ENCODE measurements around the gene STAT5A. TPM values are rescaled to one million over a fixed set of nuclear protein-coding genes. Genes with fewer than 3 reads are reported as not detected.
"Not testable (repeated sequence)": the region's sequence is repeated elsewhere in the genome, so short reads cannot be mapped to it uniquely, and the experiment has no call there.

Gene STAT5A
- total RNA-seq, 1 donor: 35.5 TPM

- no peak overlapping the region for H2AFZ ChIP-seq (ENCODE audit: low read length)
- DNase-seq (ENCODE audit: insufficient read length, low spot score, missing footprints): no peak
- H4K20me1 ChIP-seq (ENCODE audit: insufficient read depth, low read length): peaks cover 20% of the 10 kb centered on the region
- no peak overlapping the region for H3K27ac ChIP-seq (ENCODE audit: low read depth, low read length)
- peaks cover 4% of the 10 kb centered on the region for H3K79me2 ChIP-seq (ENCODE audit: insufficient read depth, low read length)
- H3K4me3 ChIP-seq (ENCODE audit: insufficient read depth, low read length): no peak overlapping the region
- no peaks in the 10 kb centered on the region for H3K9me3 ChIP-seq (ENCODE audit: low read depth, low read length)
- H3K36me3 ChIP-seq (ENCODE audit: insufficient read depth, low read length): peaks cover 72% of the 10 kb centered on the region
- no peaks in the 10 kb centered on the region for H3K27me3 ChIP-seq (ENCODE audit: insufficient read depth, low read length)
- no peak overlapping the region for H3K4me2 ChIP-seq (ENCODE audit: insufficient read depth, low read length)
- peaks cover 17% of the 10 kb centered on the region for H3K4me1 ChIP-seq (ENCODE audit: insufficient read depth, low read length)
- TF ChIP-seq, protein P1, sequence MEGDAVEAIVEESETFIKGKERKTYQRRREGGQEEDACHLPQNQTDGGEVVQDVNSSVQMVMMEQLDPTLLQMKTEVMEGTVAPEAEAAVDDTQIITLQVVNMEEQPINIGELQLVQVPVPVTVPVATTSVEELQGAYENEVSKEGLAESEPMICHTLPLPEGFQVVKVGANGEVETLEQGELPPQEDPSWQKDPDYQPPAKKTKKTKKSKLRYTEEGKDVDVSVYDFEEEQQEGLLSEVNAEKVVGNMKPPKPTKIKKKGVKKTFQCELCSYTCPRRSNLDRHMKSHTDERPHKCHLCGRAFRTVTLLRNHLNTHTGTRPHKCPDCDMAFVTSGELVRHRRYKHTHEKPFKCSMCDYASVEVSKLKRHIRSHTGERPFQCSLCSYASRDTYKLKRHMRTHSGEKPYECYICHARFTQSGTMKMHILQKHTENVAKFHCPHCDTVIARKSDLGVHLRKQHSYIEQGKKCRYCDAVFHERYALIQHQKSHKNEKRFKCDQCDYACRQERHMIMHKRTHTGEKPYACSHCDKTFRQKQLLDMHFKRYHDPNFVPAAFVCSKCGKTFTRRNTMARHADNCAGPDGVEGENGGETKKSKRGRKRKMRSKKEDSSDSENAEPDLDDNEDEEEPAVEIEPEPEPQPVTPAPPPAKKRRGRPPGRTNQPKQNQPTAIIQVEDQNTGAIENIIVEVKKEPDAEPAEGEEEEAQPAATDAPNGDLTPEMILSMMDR (IDR thresholded peaks at IDR 0.05; ENCODE audit: extremely low read depth, low read depth, low read length): no peak
Observed at GRCh38 chr17:42315402-42316156, 27.3 kb downstream of the STAT5A start.

DNA sequence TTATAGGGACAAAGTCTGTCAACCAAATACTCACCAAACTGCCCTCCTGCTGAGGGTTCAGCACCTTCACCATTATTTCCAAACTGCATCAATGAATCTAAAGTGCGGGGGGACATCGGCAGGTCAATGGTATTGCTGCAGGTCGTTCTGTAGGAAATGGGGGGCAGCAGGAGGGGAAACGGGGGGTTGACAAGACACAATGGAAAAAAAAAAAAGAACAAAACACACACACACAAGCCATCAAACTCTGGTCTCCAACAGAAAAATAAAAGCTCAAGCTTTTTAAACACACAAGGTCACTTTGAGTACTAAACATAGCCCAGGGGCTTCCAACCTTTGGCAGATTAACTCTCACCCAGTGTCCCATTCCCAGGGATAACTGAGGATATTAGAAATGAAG lies 28.5 kb downstream of the STAT5A start:
- no peak overlapping the region for H3K4me3 ChIP-seq (ENCODE audit: insufficient read depth, low read length)
- DNase-seq (ENCODE audit: insufficient read length, low spot score, missing footprints): no peak
- peaks cover 7% of the 10 kb centered on the region for H3K79me2 ChIP-seq (ENCODE audit: insufficient read depth, low read length)
- no peak overlapping the region for H3K27ac ChIP-seq (ENCODE audit: low read depth, low read length)
- no peaks in the 10 kb centered on the region for H3K27me3 ChIP-seq (ENCODE audit: insufficient read depth, low read length)
- peaks cover 14% of the 10 kb centered on the region for H3K4me1 ChIP-seq (ENCODE audit: insufficient read depth, low read length)
- no peak overlapping the region for H2AFZ ChIP-seq (ENCODE audit: low read length)
- no peaks in the 10 kb centered on the region for H3K9me3 ChIP-seq (ENCODE audit: low read depth, low read length)
- TF ChIP-seq, protein P1 (IDR thresholded peaks at IDR 0.05; ENCODE audit: extremely low read depth, low read depth, low read length): no peak
- H3K36me3 ChIP-seq (ENCODE audit: insufficient read depth, low read length): peaks cover 78% of the 10 kb centered on the region
- no peak overlapping the region for H3K4me2 ChIP-seq (ENCODE audit: insufficient read depth, low read length)
- H4K20me1 ChIP-seq (ENCODE audit: insufficient read depth, low read length): peaks cover 20% of the 10 kb centered on the region

DNA sequence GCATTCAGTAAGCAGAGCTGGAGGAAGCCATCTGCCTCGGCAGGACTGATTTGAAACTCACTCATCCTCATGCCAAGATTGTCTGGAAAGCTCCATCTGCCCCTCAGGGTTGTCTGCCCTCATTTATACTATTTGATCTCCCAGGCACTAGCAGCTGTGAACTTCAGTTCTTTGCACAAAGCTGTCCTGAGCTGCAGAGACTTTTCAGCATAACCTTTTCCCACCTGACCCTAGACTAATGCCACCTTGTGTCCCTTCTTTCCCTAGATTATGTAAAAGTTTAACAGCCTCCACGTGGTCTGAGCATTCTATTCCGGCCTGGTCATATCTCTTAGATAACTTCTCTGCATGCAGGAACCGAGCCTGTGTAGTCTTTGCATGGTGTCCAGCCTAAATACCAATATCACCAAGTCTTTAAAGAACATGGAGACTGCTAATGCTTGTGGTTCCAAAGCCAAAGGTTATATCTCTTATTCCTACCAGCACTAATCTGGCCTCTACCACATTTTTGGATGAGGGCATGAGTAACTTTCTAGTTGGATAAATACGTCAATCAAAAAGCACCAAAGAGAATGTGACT lies 29.1 kb downstream of the STAT5A start:
- H3K79me2 ChIP-seq (ENCODE audit: insufficient read depth, low read length): peaks cover 10% of the 10 kb centered on the region
- H3K27me3 ChIP-seq (ENCODE audit: insufficient read depth, low read length): no peaks in the 10 kb centered on the region
- no peak overlapping the region for H3K27ac ChIP-seq (ENCODE audit: low read depth, low read length)
- peaks cover 84% of the 10 kb centered on the region for H3K36me3 ChIP-seq (ENCODE audit: insufficient read depth, low read length)
- peaks cover 12% of the 10 kb centered on the region for H3K4me1 ChIP-seq (ENCODE audit: insufficient read depth, low read length)
- TF ChIP-seq, protein P1 (IDR thresholded peaks at IDR 0.05; ENCODE audit: extremely low read depth, low read depth, low read length): no peak
- no peaks in the 10 kb centered on the region for H3K9me3 ChIP-seq (ENCODE audit: low read depth, low read length)
- DNase-seq (ENCODE audit: insufficient read length, low spot score, missing footprints): peak; percentile 4
- H3K4me3 ChIP-seq (ENCODE audit: insufficient read depth, low read length): no peak overlapping the region
- H2AFZ ChIP-seq (ENCODE audit: low read length): no peak overlapping the region
- H4K20me1 ChIP-seq (ENCODE audit: insufficient read depth, low read length): peaks cover 26% of the 10 kb centered on the region
- H3K4me2 ChIP-seq (ENCODE audit: insufficient read depth, low read length): no peak overlapping the region

- H3K4me3 ChIP-seq (ENCODE audit: insufficient read depth, low read length); H3K27me3 ChIP-seq (ENCODE audit: insufficient read depth, low read length); H2AFZ ChIP-seq (ENCODE audit: low read length); H3K9me3 ChIP-seq (ENCODE audit: low read depth, low read length); DNase-seq (ENCODE audit: insufficient read length, low spot score, missing footprints); H3K27ac ChIP-seq (ENCODE audit: low read depth, low read length); H3K4me2 ChIP-seq (ENCODE audit: insufficient read depth, low read length): not testable (repeated sequence)
- Histone ChIP-seq H3K79me2 (ENCODE audit: insufficient read depth, low read length) (peaks cover 11% of the 10 kb centered on the region), H4K20me1 (ENCODE audit: insufficient read depth, low read length) (peaks cover 29% of the 10 kb centered on the region), H3K4me1 (ENCODE audit: insufficient read depth, low read length) (peaks cover 16% of the 10 kb centered on the region), H3K36me3 (ENCODE audit: insufficient read depth, low read length) (peaks cover 90% of the 10 kb centered on the region)
Observed at GRCh38 chr17:42317967-42318366, 29.7 kb downstream of the STAT5A start.
